Stimulated activated CD4-positive, alpha-beta T cell treated with anti-CD3 and anti-CD28 coated beads, Interleukin-15, amount 100 ng/mL, for 1 hour (primary cell): ENCODE measurements around the gene ELOA.
"Not testable (repeated sequence)": the region's sequence is repeated elsewhere in the genome, so short reads cannot be mapped to it uniquely, and the experiment has no call there.

ENCODE experiments used
- DNase-seq, 2 donors: peaks; one replicate each; pipeline ENCODE4 v3.0.0-alpha.2; 2020; ENCODE audit warnings: low read depth in 1 of 2, low spot score in 1 of 2

The ELOA gene

GRCh38 chr1:23743287-23744152, at the start of gene ELOA:
Gene ELOA, plus strand, starts transcription at chr1:23743471. Its CDS starts 33 bp downstream, at chr1:23743504.
- peak; percentile 56 to 72 for DNase-seq

GRCh38 chr1:23693599-23693998, 49.7 kb upstream of the ELOA start:
- DNase-seq = no peak

- no peak for DNase-seq
Observed at GRCh38 chr1:23694371-23694770, 48.9 kb upstream of the ELOA start.

- no peak for DNase-seq
Observed at GRCh38 chr1:23695667-23696066, 47.6 kb upstream of the ELOA start.

- no peak for DNase-seq
Observed at GRCh38 chr1:23696335-23696989, 46.8 kb upstream of the ELOA start.

- no peak for DNase-seq
Observed at GRCh38 chr1:23698466-23698865, 44.8 kb upstream of the ELOA start.

GRCh38 chr1:23699280-23700179, 43.7 kb upstream of the ELOA start:
- DNase-seq = no peak

GRCh38 chr1:23701310-23701709, 42.0 kb upstream of the ELOA start:
- no peak for DNase-seq

GRCh38 chr1:23701996-23702395, 41.3 kb upstream of the ELOA start:
- no peak for DNase-seq

- no peak for DNase-seq
Observed at GRCh38 chr1:23704834-23705495, 38.3 kb upstream of the ELOA start.

- no peak for DNase-seq
Observed at GRCh38 chr1:23709229-23709628, 34.0 kb upstream of the ELOA start.

GRCh38 chr1:23718482-23718881, 24.8 kb upstream of the ELOA start:
- DNase-seq = no peak

GRCh38 chr1:23719162-23719820, 24.0 kb upstream of the ELOA start:
- no peak for DNase-seq

- DNase-seq = no peak
Observed at GRCh38 chr1:23720256-23720995, 22.8 kb upstream of the ELOA start.

GRCh38 chr1:23722652-23723051, 20.6 kb upstream of the ELOA start:
- DNase-seq = no peak

GRCh38 chr1:23726686-23727085, 16.6 kb upstream of the ELOA start:
- DNase-seq = no peak

- no peak for DNase-seq
Observed at GRCh38 chr1:23727362-23727811, 15.9 kb upstream of the ELOA start.

- no peak for DNase-seq
Observed at GRCh38 chr1:23732363-23733224, 10.7 kb upstream of the ELOA start.

- DNase-seq = not testable (repeated sequence)
Observed at GRCh38 chr1:23733281-23733680, 10.0 kb upstream of the ELOA start.
